ENCODE measurements around the gene DAB2. TPM values are rescaled to one million over a fixed set of nuclear protein-coding genes. Genes with fewer than 3 reads are reported as not detected.

Gene DAB2
- total and polyA plus RNA-seq, 2 donors (not counting 1 experiment from before 2014, with no cell fraction given): 217 to 538 TPM

- no peak overlapping the region for H3K4me2 ChIP-seq (ENCODE audit: extremely low read depth, insufficient read depth, low read length)
- no peaks in the 10 kb centered on the region for H3K36me3 ChIP-seq (ENCODE audit: control insufficient read depth, insufficient read depth, low read length)
- H3K27ac ChIP-seq (ENCODE audit: insufficient read depth, low read length): no peak overlapping the region
- DNase-seq (ENCODE audit: low read depth in 2 of 2): no peak
- no peaks in the 10 kb centered on the region for H4K20me1 ChIP-seq (ENCODE audit: control insufficient read depth, extremely low read depth, insufficient read depth, low read length)
- no peaks in the 10 kb centered on the region for H3K9me3 ChIP-seq (ENCODE audit: control insufficient read depth, insufficient read depth, low read depth, low read length)
- no peak overlapping the region for H3K4me3 ChIP-seq (replicated peaks in 1 of 4; ENCODE audit: control extremely low read depth in 1 of 4, insufficient read depth in 1 of 4, low read depth in 3 of 4, low read length in 4 of 4)
- no peak for TF ChIP-seq CTCF (conservative IDR thresholded peaks at IDR 0.05 in 1 of 2, IDR thresholded peaks at IDR 0.05 in 1 of 2; ENCODE audit: low read depth in 1 of 2, low read length in 2 of 2)
- TF ChIP-seq EZH2 (IDR thresholded peaks at IDR 0.05; ENCODE audit: low read length, missing control alignments): no peak
- H2AFZ ChIP-seq (ENCODE audit: low read length): no peak overlapping the region
- H3K9ac ChIP-seq (ENCODE audit: insufficient read depth, low read length): no peak overlapping the region
- peaks cover 4% of the 10 kb centered on the region for H3K4me1 ChIP-seq (ENCODE audit: control insufficient read depth, extremely low read depth, insufficient read depth, low read length)
- no peaks in the 10 kb centered on the region for H3K27me3 ChIP-seq (ENCODE audit: control insufficient read depth, insufficient read depth, low read length)
- H3K79me2 ChIP-seq (ENCODE audit: control insufficient read depth, insufficient read depth, low read length): no peaks in the 10 kb centered on the region
Measured at GRCh38 chr5:39459907-39460306, 35.1 kb upstream of the DAB2 start.

- Histone ChIP-seq H3K4me2 (ENCODE audit: extremely low read depth, insufficient read depth, low read length) (no peak overlapping the region), H3K27me3 (ENCODE audit: control insufficient read depth, insufficient read depth, low read length) (no peaks in the 10 kb centered on the region), H3K4me3 (replicated peaks in 1 of 4; ENCODE audit: control extremely low read depth in 1 of 4, insufficient read depth in 1 of 4, low read depth in 3 of 4, low read length in 4 of 4) (no peak overlapping the region), H3K4me1 (ENCODE audit: control insufficient read depth, extremely low read depth, insufficient read depth, low read length) (peaks cover 4% of the 10 kb centered on the region), H3K9ac (ENCODE audit: insufficient read depth, low read length) (no peak overlapping the region), H4K20me1 (ENCODE audit: control insufficient read depth, extremely low read depth, insufficient read depth, low read length) (no peaks in the 10 kb centered on the region), H3K79me2 (ENCODE audit: control insufficient read depth, insufficient read depth, low read length) (no peaks in the 10 kb centered on the region), H3K9me3 (ENCODE audit: control insufficient read depth, insufficient read depth, low read depth, low read length) (no peaks in the 10 kb centered on the region), H3K27ac (ENCODE audit: insufficient read depth, low read length) (no peak overlapping the region), H2AFZ (ENCODE audit: low read length) (no peak overlapping the region), H3K36me3 (ENCODE audit: control insufficient read depth, insufficient read depth, low read length) (no peaks in the 10 kb centered on the region)
- no peak for TF ChIP-seq EZH2 (IDR thresholded peaks at IDR 0.05; ENCODE audit: low read length, missing control alignments)
- TF ChIP-seq CTCF (conservative IDR thresholded peaks at IDR 0.05 in 1 of 2, IDR thresholded peaks at IDR 0.05 in 1 of 2; ENCODE audit: low read depth in 1 of 2, low read length in 2 of 2): no peak
- peak; percentile 46 to 80 for DNase-seq (ENCODE audit: low read depth in 2 of 2)
Measured at GRCh38 chr5:39459071-39459470, 34.3 kb upstream of the DAB2 start.

- Histone ChIP-seq H3K36me3 (ENCODE audit: control insufficient read depth, insufficient read depth, low read length) (no peaks in the 10 kb centered on the region), H3K4me1 (ENCODE audit: control insufficient read depth, extremely low read depth, insufficient read depth, low read length) (peaks cover 14% of the 10 kb centered on the region), H3K9ac (ENCODE audit: insufficient read depth, low read length) (no peak overlapping the region), H3K27me3 (ENCODE audit: control insufficient read depth, insufficient read depth, low read length) (no peaks in the 10 kb centered on the region), H2AFZ (ENCODE audit: low read length) (no peak overlapping the region), H4K20me1 (ENCODE audit: control insufficient read depth, extremely low read depth, insufficient read depth, low read length) (no peaks in the 10 kb centered on the region), H3K79me2 (ENCODE audit: control insufficient read depth, insufficient read depth, low read length) (no peaks in the 10 kb centered on the region), H3K4me3 (replicated peaks in 1 of 4; ENCODE audit: control extremely low read depth in 1 of 4, insufficient read depth in 1 of 4, low read depth in 3 of 4, low read length in 4 of 4) (no peak overlapping the region), H3K27ac (ENCODE audit: insufficient read depth, low read length) (no peak overlapping the region), H3K9me3 (ENCODE audit: control insufficient read depth, insufficient read depth, low read depth, low read length) (no peaks in the 10 kb centered on the region), H3K4me2 (ENCODE audit: extremely low read depth, insufficient read depth, low read length) (no peak overlapping the region)
- TF ChIP-seq EZH2 (IDR thresholded peaks at IDR 0.05; ENCODE audit: low read length, missing control alignments) (no peak), CTCF (conservative IDR thresholded peaks at IDR 0.05 in 1 of 2, IDR thresholded peaks at IDR 0.05 in 1 of 2; ENCODE audit: low read depth in 1 of 2, low read length in 2 of 2) (no peak)
- DNase-seq (ENCODE audit: low read depth in 2 of 2): no peak
Measured at GRCh38 chr5:39455645-39456044, 30.9 kb upstream of the DAB2 start.

Measured in fibroblast of lung (primary cell).